ENCODE measurements around the gene SMOC2. TPM values are rescaled to one million over a fixed set of nuclear protein-coding genes. Genes with fewer than 3 reads are reported as not detected.

Gene SMOC2
- total RNA-seq, 1 experiment from 2014 or later = not detected

DNA sequence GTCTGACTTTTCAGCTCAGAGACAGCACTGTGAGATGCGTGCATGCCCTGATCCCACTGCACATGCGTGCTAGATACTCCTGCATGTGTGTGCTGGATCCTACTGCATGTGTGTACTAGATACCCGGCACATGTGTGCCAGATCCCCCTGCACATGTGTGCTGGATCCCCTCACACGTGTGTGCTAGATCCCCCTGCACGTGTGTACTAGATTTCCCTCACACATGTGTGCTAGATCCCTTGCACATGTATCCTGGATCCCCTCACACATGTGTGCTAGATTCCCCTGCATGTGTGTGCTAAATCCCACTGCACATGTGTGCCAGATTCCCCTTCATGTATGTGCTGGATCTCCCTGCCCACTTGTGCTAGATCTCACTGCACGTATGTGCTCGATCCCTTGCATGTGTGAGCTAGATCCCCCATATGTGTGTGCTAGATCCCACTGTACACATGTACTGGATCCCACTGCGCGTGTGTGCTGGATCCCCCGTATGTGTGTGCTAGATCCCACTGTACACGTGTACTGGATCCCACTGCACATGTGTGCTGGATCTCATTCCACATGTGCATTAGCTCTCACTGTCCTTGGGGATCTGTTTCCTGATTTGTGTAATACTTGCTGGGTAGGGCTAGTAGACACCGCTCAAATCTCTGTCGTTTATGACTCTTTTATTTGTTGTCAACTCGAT lies 214.6 kb downstream of the SMOC2 start:
- H3K36me3 ChIP-seq = no peaks in the 10 kb centered on the region
- H3K4me1 ChIP-seq (replicated peaks) = no peaks in the 10 kb centered on the region
- H3K27me3 ChIP-seq (replicated peaks) = no peaks in the 10 kb centered on the region
- no peak overlapping the region for H3K27ac ChIP-seq
- no peak for DNase-seq (ENCODE audit: low read depth in 1 of 2, low spot score in 2 of 2)
- no peak overlapping the region for H3K4me3 ChIP-seq
- H3K9me3 ChIP-seq (replicated peaks) = no peaks in the 10 kb centered on the region; the same call in 1 of the 2 replicates

DNA sequence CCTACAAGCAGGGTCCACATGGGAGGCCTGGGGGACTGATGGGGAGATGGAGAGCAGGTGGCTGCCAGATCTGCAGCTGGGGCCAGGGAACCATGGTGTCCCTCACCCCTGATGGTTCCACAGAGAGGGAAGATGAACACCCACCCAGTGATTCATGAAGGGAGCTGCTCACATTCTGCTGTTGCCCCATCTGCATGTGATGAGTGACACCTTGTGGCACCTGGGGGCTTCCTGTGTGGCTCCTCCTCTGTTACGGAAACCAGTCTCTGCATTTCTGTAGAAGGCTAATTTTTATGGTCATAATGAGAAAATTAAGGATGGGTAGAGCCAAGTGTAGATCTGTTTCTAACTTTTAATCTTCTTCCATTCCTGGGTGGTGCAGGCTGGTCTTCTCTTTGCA lies 217.1 kb downstream of the SMOC2 start:
- H3K27me3 ChIP-seq (replicated peaks) = no peaks in the 10 kb centered on the region

DNA sequence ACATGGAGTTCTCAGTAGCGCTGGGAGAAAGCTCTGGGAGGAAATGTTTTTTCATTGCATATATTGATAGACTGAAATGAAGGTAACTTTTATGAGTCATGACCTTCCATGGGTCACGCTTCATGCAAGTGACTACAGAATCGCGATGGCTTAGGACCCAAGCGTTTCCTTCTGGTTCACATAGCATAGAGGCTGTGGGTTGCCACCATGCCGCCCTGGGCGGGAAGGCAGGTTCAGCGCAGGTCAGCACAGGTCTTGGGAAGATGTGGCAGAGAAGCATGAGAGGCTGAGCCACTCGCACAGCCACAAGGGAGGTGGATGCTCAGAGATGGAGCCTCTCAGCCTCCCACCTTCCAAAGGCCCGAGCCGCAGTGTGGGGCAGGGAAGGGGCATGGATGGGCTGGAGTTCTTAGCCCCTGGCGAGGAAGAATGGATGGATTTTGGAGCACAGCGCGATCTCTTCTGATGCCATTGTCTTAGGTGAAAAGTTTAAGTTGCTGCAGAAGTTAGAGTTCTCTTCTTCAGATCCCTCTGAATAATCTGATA lies 219.5 kb downstream of the SMOC2 start:
- H3K27ac ChIP-seq = no peak overlapping the region
- H3K4me3 ChIP-seq = no peak overlapping the region
- H3K27me3 ChIP-seq (replicated peaks) = no peaks in the 10 kb centered on the region
- DNase-seq (ENCODE audit: low read depth in 1 of 2, low spot score in 2 of 2) = no peak
- no peaks in the 10 kb centered on the region; the same call in none of the 2 replicates for H3K9me3 ChIP-seq (replicated peaks)
- H3K36me3 ChIP-seq = no peaks in the 10 kb centered on the region
- H3K4me1 ChIP-seq (replicated peaks) = no peaks in the 10 kb centered on the region

More for the DNA sequence above, 217.1 kb downstream of the SMOC2 start:
- H3K27ac ChIP-seq = no peak overlapping the region
- no peak overlapping the region for H3K4me3 ChIP-seq
- H3K4me1 ChIP-seq (replicated peaks) = no peaks in the 10 kb centered on the region
- H3K36me3 ChIP-seq = no peaks in the 10 kb centered on the region
- no peak for DNase-seq (ENCODE audit: low read depth in 1 of 2, low spot score in 2 of 2)
- H3K9me3 ChIP-seq (replicated peaks) = no peaks in the 10 kb centered on the region; the same call in 1 of the 2 replicates

DNA sequence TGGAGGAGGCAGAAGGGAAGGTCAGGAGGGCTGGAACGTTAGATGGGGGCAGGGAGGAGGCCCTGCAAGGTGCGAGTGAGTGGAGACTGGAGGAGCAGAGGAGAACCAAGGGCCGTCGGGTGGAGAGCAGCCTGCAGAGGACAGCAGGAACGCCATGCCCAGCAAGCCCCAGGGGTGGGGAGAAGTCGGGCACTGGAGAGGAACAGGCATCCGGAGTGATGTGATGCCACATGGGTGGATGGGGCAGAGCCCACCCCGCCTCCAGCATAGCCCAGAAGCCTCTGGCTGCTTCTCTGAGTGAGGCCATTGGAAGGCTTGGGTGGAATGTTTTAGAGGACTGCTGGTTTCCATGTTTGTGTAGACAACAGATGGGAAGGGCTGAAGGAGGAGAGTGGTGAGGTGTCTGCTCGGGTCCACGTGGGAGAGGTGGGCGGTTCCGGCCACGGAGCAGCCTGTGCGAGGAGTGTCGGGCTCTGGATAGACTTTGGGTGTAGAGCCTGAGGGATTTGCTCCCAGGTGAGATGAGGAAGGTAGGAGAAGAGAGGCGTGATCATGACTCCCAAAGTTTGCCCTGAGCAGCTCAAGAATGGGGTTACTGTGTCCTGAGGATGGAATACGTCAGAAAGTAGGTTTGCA lies 221.4 kb downstream of the SMOC2 start:
- H3K27me3 ChIP-seq (replicated peaks) = no peaks in the 10 kb centered on the region
- no peak overlapping the region for H3K4me3 ChIP-seq
- no peak for DNase-seq (ENCODE audit: low read depth in 1 of 2, low spot score in 2 of 2)
- H3K4me1 ChIP-seq (replicated peaks) = no peaks in the 10 kb centered on the region
- H3K9me3 ChIP-seq (replicated peaks) = no peaks in the 10 kb centered on the region; the same call in none of the 2 replicates
- H3K36me3 ChIP-seq = no peaks in the 10 kb centered on the region
- no peak overlapping the region for H3K27ac ChIP-seq

DNA sequence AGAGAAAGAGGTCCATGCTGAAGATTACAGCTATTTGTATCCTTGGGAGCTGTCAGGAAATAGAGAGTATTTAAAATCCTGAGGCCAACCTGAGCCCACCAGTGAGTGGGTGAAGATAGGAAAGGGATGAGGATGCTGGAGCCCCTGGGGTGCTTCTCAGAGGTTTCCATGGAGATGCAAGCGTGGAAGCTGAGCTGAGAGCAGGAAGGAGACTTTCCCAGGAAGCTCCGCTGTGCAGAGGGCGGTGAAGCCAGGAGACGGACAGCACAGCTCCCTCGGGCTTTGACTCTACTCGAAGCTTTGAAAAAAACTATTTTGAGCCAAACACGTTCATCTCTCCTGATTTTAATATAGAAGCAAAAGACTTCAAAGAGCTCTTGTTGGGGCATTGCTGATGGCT lies 222.1 kb downstream of the SMOC2 start:
- Histone ChIP-seq H3K4me1 (replicated peaks) (no peaks in the 10 kb centered on the region), H3K9me3 (replicated peaks) (peaks cover 2% of the 10 kb centered on the region), H3K27me3 (replicated peaks) (no peaks in the 10 kb centered on the region), H3K27ac (no peak overlapping the region), H3K36me3 (no peaks in the 10 kb centered on the region), H3K4me3 (no peak overlapping the region)
- no peak for DNase-seq (ENCODE audit: low read depth in 1 of 2, low spot score in 2 of 2)

DNA sequence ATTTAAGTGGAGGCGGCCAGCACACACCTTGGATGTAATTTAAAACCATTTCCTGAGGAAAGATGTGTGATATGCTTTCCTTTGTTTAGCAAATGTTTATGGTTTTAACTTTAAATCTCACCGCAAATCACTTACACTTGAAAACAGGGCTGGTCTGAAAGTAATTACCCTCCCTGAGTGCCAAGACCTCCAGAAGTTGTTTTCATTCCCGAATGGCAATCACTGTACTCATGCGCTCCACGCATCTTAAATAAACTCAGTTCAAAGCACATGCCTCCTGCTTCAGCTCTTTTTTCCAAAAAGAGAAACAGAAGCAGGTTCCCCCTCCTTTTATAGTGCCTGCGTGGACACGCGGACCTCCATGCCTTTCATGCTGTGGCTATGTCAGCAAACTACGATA lies 224.0 kb downstream of the SMOC2 start:
- Histone ChIP-seq H3K4me3 (no peak overlapping the region), H3K9me3 (replicated peaks) (peaks cover 2% of the 10 kb centered on the region), H3K27me3 (replicated peaks) (no peaks in the 10 kb centered on the region), H3K27ac (no peak overlapping the region), H3K36me3 (no peaks in the 10 kb centered on the region), H3K4me1 (replicated peaks) (no peaks in the 10 kb centered on the region)
- DNase-seq (ENCODE audit: low read depth in 1 of 2, low spot score in 2 of 2) = no peak

DNA sequence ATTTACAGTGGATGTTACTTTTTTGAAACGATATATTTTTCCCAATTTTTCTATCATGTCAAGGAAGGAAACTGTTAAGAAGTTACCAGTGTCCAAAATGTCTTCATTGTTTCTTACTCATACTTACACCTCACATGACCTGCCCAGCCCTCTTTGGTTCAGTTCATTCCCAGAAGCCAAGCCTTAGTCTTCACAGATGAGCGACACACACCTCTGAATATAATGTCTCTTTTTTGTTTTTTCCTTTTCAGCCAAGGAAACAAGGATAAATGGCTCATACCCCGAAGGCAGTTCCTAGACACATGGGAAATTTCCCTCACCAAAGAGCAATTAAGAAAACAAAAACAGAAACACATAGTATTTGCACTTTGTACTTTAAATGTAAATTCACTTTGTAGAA lies 225.2 kb downstream of the SMOC2 start:
- Histone ChIP-seq H3K4me1 (replicated peaks) (no peaks in the 10 kb centered on the region), H3K9me3 (replicated peaks) (peaks cover 2% of the 10 kb centered on the region; the same call in 1 of the 2 replicates), H3K27ac (no peak overlapping the region), H3K27me3 (replicated peaks) (no peaks in the 10 kb centered on the region), H3K36me3 (no peaks in the 10 kb centered on the region), H3K4me3 (no peak overlapping the region)
- DNase-seq (ENCODE audit: low read depth in 1 of 2, low spot score in 2 of 2) = no peak

DNA sequence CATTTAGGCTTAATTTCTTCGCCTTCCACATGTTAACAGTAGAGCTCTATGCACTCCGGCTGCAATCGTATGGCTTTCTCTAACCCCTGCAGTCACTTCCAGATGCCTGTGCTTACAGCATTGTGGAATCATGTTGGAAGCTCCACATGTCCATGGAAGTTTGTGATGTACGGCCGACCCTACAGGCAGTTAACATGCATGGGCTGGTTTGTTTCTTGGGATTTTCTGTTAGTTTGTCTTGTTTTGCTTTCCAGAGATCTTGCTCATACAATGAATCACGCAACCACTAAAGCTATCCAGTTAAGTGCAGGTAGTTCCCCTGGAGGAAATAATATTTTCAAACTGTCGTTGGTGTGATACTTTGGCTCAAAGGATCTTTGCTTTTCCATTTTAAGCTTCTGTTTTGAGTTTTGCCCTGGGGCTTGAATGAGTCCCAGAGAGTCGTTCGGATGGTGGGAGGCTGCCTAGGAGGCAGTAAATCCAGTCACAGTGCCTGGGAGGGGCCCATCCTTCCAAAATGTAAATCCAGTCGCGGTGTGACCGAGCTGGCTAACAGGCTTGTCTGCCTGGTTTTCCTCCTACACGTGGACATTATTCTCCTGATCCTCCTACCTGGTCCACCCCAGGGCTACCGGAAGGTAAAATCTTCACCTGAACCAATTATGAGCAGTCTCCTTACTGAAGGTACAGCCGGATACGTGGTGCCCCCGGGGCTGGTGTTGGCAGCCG lies 225.9 kb downstream of the SMOC2 start:
- Histone ChIP-seq H3K4me1 (replicated peaks) (no peaks in the 10 kb centered on the region), H3K9me3 (replicated peaks) (peaks cover 4% of the 10 kb centered on the region; the same call in 1 of the 2 replicates), H3K4me3 (no peak overlapping the region), H3K27ac (no peak overlapping the region), H3K36me3 (no peaks in the 10 kb centered on the region), H3K27me3 (replicated peaks) (no peaks in the 10 kb centered on the region)
- DNase-seq (ENCODE audit: low read depth in 1 of 2, low spot score in 2 of 2) = no peak

DNA sequence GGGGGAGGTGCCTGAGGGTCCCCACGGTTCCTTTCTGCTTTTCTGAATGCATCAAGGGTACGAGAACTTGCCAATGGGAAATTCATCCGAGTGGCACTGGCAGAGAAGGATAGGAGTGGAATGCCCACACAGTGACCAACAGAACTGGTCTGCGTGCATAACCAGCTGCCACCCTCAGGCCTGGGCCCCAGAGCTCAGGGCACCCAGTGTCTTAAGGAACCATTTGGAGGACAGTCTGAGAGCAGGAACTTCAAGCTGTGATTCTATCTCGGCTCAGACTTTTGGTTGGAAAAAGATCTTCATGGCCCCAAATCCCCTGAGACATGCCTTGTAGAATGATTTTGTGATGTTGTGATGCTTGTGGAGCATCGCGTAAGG lies 226.4 kb downstream of the SMOC2 start:
- H3K27ac ChIP-seq = no peak overlapping the region
- DNase-seq (ENCODE audit: low read depth in 1 of 2, low spot score in 2 of 2) = no peak
- H3K4me1 ChIP-seq (replicated peaks) = no peaks in the 10 kb centered on the region
- H3K4me3 ChIP-seq = no peak overlapping the region
- H3K27me3 ChIP-seq (replicated peaks) = no peaks in the 10 kb centered on the region
- no peaks in the 10 kb centered on the region for H3K36me3 ChIP-seq
- peaks cover 4% of the 10 kb centered on the region; the same call in 1 of the 2 replicates for H3K9me3 ChIP-seq (replicated peaks)

DNA sequence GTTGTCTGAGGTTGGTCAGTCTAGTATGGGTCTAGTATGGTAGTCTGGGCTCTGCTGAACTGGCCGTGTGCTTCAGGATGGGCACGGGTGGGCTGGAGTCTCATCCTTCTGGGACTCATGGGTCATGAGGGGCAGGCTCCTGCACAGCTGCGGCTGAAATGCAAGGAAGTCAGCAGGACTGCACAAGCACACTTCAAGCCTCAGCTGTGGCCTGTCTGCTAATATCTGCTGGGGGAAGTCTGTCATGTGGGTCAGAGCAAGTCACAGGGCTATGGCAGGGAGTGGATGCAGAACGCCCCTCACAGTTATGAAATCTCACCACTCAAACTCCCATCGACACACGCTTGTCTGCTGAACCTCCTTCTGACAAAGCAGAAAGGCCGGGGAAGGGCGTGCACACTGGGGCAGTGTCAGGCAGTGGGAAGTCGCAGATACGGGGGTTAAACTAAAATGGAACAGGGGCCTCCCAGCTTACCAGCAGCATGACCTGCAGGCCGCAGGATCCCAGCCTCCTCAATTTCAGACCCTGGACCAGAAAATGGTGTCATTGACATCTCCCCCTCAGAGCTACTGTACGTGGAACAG lies 229.5 kb downstream of the SMOC2 start:
- H3K4me1 ChIP-seq (replicated peaks) = no peaks in the 10 kb centered on the region
- H3K27me3 ChIP-seq (replicated peaks) = no peaks in the 10 kb centered on the region
- H3K36me3 ChIP-seq = no peaks in the 10 kb centered on the region
- 0 out of 2 replicates have a peak, but pooled peaks cover 4% of the 10 kb centered on the region for H3K9me3 ChIP-seq (replicated peaks)
- H3K4me3 ChIP-seq = no peak overlapping the region
- DNase-seq (ENCODE audit: low read depth in 1 of 2, low spot score in 2 of 2) = peak in 1 of 2 experiments; percentile 12
- no peak overlapping the region for H3K27ac ChIP-seq

DNA sequence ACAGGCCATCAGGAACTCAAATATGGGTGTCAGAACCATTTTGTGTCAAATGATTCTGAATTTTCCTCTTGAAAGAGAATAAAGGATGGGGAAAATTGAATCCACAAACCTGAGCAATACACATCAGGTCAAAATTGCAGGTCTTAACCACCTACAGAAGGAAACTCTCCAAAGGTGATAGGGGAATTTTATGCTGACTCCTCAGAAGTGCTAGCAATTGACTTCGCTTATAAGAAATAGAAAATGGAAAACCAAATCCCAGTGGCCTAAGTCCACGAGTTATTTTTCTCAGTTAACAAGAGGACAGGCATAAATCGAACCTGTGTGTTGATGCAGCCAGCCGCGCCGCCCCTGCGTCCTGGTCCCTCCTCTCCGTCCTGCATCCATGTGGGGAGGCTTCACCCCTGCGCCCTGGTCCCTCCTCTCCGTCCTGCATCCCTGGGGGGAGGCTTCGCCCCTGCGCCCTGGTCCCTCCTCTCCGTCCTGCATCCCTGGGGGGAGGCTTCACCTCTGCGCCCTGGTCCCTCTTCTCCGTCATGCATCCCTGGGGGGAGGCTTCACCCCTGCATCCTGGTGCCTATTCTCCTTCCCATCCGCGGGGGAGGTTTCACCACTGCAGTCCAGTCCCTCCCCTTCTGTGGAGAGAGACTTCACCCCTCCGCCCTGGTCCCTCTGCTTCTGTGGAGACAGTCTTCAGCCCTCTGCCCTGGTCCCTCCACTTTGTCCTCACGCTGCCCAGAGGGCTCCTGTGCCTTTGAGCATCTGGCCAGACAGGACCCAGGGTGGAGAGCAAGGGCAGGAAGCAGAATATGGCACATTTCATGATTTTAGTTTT lies 230.3 kb downstream of the SMOC2 start:
- Histone ChIP-seq H3K36me3 (no peaks in the 10 kb centered on the region), H3K4me3 (no peak overlapping the region), H3K27ac (no peak overlapping the region), H3K4me1 (replicated peaks) (no peaks in the 10 kb centered on the region), H3K27me3 (replicated peaks) (no peaks in the 10 kb centered on the region), H3K9me3 (replicated peaks) (0 out of 2 replicates have a peak, but pooled peaks cover 4% of the 10 kb centered on the region)
- no peak for DNase-seq (ENCODE audit: low read depth in 1 of 2, low spot score in 2 of 2)

DNA sequence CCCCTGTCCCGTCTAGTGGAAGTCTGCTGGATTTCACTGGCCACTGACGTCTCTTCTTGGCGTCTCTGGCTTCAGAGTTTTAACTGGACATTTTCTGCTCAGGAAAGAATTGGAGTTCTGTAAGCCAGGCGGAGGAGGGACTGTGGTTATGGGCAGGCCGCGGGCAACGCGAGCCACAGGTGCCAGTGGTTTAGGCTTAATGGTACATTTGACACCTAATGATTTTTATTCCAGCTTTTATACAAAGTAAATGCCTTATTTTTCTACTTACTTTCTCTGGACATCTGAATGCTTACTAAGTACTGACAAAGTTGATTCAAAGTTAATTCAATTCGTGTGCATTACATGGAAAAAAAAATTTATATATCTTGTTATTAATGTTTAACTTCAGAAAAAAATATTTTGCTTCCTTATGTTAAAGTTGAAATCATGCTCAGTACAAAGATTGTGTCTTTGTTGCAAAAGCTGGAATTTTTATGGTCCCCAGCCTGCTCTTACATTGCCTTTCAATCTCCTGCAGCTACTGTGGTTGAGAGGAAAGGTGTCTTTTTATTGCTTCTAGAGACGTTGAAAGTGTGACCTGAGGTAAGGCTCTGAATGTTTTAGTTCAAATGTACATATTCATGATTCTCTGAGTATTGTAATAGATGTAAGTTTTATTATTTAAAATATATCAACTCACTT lies 231.0 kb downstream of the SMOC2 start:
- DNase-seq (ENCODE audit: low read depth in 1 of 2, low spot score in 2 of 2) = no peak
- Histone ChIP-seq H3K27ac (no peak overlapping the region), H3K4me1 (replicated peaks) (no peaks in the 10 kb centered on the region), H3K9me3 (replicated peaks) (0 out of 2 replicates have a peak, but pooled peaks cover 4% of the 10 kb centered on the region), H3K4me3 (no peak overlapping the region), H3K27me3 (replicated peaks) (no peaks in the 10 kb centered on the region), H3K36me3 (no peaks in the 10 kb centered on the region)
